GM12873 (cell line): ENCODE data around the gene A3GALT2.

ENCODE experiments used
- TF ChIP-seq, protein P1 (sequence below): IDR thresholded peaks from 2 replicates; pipeline ENCODE4 v1.5.1; 2012; ENCODE audit warnings: low read depth, mild to moderate bottlenecking, moderate library complexity, low read length, control low read depth; ENCODE audit not compliant: insufficient read depth; ENCODE audit errors: missing control alignments

The A3GALT2 gene

DNA sequence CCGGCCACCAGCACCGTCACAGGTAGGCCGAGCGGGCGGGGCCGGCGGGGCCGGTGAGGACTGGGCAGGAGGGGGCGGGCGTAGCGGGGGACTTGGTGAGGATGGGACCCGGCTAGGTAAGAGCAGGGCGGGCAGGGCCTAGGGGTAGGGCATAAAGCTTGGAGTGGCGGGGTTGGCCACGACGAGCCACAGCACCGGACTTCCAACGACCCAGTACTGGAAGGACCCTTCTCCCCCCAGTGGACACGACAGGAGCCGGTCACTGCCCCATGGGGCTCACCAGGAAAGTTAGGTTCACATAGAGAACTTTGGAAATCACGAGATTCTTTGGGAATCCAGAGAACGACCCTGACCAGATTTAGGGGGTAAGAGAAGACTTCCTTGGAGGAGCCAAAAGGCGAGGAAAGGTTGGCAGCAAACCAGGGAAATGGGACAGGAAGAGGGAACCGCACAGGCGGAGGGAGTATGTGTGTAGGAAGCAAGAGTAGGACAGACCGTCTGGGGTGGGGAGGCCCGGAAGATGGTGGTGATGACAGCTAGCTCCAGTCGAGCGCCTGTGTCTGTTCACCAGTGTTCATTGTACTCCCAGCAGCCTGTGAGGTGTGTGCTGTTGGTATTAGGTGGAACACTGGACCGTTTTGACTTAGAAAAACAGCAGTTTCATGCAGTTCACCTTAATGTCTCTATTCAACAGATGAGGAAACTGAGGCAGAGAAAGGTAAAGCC, 44.2 kb downstream of the A3GALT2 start:
- TF ChIP-seq, protein P1, sequence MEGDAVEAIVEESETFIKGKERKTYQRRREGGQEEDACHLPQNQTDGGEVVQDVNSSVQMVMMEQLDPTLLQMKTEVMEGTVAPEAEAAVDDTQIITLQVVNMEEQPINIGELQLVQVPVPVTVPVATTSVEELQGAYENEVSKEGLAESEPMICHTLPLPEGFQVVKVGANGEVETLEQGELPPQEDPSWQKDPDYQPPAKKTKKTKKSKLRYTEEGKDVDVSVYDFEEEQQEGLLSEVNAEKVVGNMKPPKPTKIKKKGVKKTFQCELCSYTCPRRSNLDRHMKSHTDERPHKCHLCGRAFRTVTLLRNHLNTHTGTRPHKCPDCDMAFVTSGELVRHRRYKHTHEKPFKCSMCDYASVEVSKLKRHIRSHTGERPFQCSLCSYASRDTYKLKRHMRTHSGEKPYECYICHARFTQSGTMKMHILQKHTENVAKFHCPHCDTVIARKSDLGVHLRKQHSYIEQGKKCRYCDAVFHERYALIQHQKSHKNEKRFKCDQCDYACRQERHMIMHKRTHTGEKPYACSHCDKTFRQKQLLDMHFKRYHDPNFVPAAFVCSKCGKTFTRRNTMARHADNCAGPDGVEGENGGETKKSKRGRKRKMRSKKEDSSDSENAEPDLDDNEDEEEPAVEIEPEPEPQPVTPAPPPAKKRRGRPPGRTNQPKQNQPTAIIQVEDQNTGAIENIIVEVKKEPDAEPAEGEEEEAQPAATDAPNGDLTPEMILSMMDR = no peak

DNA sequence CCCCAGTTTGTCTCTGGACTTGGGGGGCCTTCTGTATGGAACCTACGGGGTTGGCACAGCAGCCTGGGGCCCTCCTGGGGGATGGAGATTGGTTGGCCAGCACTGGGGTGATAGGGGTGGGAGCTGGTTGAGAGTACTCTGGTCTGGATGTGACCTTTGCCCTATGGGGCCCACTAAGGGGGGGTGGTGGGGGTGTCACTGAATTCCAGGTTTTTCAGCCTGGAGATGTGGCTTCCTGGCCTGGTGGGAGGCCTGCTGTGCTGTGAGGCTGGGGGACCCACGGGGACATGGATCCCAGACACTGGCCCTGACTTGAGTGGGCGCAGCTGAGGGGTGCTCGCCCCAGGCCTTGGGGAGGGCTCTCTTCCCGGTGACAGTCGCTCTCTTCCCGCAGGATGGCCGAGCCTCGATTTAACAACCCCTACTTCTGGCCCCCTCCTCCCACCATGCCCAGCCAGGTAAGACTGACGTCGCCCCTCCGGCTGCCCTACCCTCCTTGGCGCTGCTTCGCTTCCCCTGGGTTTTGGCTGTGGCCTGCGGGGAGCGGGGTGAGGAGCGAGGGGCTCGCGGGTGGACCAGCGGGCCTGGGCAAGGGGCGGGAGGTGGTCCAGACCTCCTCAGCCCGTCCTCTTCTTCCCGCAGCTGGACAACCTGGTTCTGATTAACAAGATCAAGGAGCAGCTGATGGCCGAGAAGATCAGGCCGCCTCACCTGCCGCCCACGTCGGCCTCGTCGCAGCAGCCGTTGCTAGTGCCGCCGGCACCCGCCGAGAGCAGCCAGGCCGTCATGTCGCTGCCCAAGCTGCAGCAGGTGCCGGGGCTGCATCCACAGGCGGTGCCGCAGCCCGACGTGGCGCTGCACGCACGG, 45.0 kb downstream of the A3GALT2 start:
- TF ChIP-seq, protein P1 = no peak

DNA sequence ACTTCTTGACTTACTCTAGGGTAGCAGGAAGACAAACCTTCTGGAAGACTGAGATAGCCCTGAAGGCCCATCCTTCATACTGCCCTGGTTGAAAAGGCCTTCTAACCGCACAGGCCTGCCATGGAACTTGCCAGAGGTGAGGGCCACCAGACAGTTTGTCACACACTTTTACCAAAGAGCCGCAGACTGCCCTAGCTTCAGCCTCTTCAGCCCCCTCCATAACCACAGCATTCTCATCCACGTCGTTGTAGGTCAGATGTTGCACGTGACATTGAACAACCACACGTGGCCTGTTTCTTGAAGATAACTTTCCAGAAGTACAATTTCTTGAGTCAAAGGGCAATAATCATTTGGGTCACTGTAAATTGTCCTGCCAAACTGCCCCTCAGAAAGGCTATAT, 45.7 kb downstream of the A3GALT2 start:
- TF ChIP-seq, protein P1 = no peak

GRCh38 chr1:33274446-33274845, 46.5 kb downstream of the A3GALT2 start:
- TF ChIP-seq, protein P1 = no peak

DNA sequence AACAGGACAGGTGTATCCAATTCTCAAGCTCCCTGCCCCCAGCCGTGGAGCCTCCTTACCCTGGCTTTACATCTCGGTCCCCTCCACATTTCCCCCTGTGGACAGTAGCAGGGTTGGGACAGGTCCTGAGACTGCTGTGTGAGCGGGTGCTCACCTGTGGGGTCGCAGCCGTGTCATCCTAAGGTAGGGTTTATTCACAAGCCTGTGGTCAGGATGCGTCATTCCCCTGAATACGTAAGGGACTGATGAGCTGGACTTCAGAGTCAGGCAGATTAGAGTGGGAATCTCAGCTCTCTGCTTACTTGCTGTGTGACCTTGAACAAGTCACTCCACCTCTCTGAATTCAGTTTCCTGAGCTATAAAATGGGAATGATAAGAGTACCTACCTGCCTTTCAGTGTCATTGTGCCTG, 46.9 kb downstream of the A3GALT2 start:
- TF ChIP-seq, protein P1 = no peak

DNA sequence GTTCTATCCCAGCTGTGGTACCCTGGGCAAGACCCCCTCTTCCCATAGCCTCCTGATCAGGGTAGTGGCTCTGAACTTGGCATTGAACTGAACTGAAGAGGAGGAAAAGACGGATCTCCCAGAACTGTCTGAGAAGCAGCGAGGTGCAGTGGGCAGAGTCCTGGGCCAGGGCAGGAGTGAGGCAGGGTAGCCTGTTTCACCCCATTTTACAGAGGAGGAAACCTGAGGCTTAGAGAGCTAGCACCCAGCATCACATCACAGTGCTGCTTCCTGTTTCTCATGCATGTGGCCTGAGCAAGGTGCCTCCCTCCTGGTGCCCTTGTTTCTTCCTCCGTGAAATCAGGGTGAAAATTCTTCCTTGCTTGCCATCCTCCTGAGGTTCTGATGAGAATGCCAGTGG, 47.5 kb downstream of the A3GALT2 start:
- TF ChIP-seq, protein P1 = no peak

DNA sequence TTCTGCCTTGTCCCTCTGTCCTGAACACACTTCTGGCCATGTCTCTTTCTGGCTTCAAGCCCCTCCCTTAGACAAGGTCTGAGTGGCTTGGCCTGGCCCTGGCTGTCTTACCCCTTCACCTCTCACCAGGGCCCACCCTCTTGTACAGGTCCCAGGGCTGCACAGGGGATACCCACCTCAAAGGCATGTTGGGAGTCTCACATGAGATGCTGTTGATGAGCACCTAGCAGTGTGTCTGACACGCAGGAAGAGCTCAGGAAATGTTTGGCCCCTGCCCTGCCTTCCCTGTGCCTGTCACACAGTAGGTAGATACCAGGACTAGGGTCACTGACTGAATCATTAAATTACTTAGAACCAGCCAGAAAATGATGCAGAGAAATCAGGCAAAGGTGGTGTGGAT, 48.0 kb downstream of the A3GALT2 start:
- TF ChIP-seq, protein P1 = no peak
